ENCODE results near the gene XBP1.
A peak's percentile ranks its signal among the peaks of the same experiment; 100 is the strongest.
"Not testable (repeated sequence)": the region's sequence is repeated elsewhere in the genome, so short reads cannot be mapped to it uniquely, and the experiment has no call there.

XBP1 gene

GRCh38 chr22:28800308-28801041, at the start of gene XBP1:
Gene XBP1 (minus strand): TSS chr22:28800569.
- FAIRE-seq, result peak; percentile 33

- FAIRE-seq, result no peak
Observed at GRCh38 chr22:28846994-28847393, 46.6 kb upstream of the XBP1 start.

- not testable (repeated sequence) for FAIRE-seq
Observed at GRCh38 chr22:28844277-28844676, 43.9 kb upstream of the XBP1 start.

- FAIRE-seq, result no peak
Observed at GRCh38 chr22:28843633-28844032, 43.3 kb upstream of the XBP1 start.

- no peak for FAIRE-seq
Observed at GRCh38 chr22:28841111-28841510, 40.7 kb upstream of the XBP1 start.

- no peak for FAIRE-seq
Observed at GRCh38 chr22:28838971-28839370, 38.6 kb upstream of the XBP1 start.

- FAIRE-seq, result no peak
Observed at GRCh38 chr22:28837640-28838039, 37.3 kb upstream of the XBP1 start.

- no peak for FAIRE-seq
Observed at GRCh38 chr22:28835630-28836189, 35.3 kb upstream of the XBP1 start.

- FAIRE-seq, result no peak
Observed at GRCh38 chr22:28833276-28833923, 33.0 kb upstream of the XBP1 start.

- FAIRE-seq, result no peak
Observed at GRCh38 chr22:28832731-28833130, 32.4 kb upstream of the XBP1 start.

GRCh38 chr22:28831140-28832072, 31.0 kb upstream of the XBP1 start:
- FAIRE-seq, result no peak

GRCh38 chr22:28830441-28830840, 30.1 kb upstream of the XBP1 start:
- FAIRE-seq, result no peak

- peak; percentile 94 for FAIRE-seq
Observed at GRCh38 chr22:28829358-28830181, 29.2 kb upstream of the XBP1 start.

GRCh38 chr22:28826921-28827320, 26.6 kb upstream of the XBP1 start:
- FAIRE-seq, result no peak

GRCh38 chr22:28826430-28826829, 26.1 kb upstream of the XBP1 start:
- not testable (repeated sequence) for FAIRE-seq

- not testable (repeated sequence) for FAIRE-seq
Observed at GRCh38 chr22:28824455-28824854, 24.1 kb upstream of the XBP1 start.

- no peak for FAIRE-seq
Observed at GRCh38 chr22:28822930-28823551, 22.7 kb upstream of the XBP1 start.

GRCh38 chr22:28821452-28821851, 21.1 kb upstream of the XBP1 start:
- no peak for FAIRE-seq

- no peak for FAIRE-seq
Observed at GRCh38 chr22:28820885-28821284, 20.5 kb upstream of the XBP1 start.

GRCh38 chr22:28819253-28820096, 19.1 kb upstream of the XBP1 start:
- FAIRE-seq, result no peak
